Measurements from ENCODE around the gene CHRM1. TPM values are rescaled to one million over a fixed set of nuclear protein-coding genes. Genes with fewer than 3 reads are reported as not detected.

Gene CHRM1, protein sequence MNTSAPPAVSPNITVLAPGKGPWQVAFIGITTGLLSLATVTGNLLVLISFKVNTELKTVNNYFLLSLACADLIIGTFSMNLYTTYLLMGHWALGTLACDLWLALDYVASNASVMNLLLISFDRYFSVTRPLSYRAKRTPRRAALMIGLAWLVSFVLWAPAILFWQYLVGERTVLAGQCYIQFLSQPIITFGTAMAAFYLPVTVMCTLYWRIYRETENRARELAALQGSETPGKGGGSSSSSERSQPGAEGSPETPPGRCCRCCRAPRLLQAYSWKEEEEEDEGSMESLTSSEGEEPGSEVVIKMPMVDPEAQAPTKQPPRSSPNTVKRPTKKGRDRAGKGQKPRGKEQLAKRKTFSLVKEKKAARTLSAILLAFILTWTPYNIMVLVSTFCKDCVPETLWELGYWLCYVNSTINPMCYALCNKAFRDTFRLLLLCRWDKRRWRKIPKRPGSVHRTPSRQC
- total RNA-seq, result not detected in 2 replicates

DNA sequence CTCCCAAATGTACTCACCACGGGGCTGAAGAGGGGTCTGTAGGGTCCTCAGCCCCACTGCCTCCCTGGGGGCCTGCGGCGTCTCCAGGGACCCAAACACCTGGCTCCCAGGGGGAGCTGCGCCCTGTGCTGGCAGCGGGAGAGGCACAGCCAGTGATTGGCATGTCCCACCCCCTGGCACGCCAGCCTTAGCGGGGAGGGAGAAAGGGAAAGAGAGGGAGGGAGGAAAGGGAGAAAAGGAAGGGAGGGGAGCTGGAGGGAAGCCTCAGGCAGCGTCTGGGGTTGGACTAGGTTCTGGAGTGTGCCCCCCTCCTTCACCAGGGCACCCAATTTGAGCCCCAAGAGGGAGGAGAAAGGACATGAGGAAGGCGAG, at the start of gene CHRM1:
Gene CHRM1 (minus strand): TSS at position 163 of the 372 bp plus-strand sequence. CDS start 10,263 bp downstream, outside the sequence.

DNA sequence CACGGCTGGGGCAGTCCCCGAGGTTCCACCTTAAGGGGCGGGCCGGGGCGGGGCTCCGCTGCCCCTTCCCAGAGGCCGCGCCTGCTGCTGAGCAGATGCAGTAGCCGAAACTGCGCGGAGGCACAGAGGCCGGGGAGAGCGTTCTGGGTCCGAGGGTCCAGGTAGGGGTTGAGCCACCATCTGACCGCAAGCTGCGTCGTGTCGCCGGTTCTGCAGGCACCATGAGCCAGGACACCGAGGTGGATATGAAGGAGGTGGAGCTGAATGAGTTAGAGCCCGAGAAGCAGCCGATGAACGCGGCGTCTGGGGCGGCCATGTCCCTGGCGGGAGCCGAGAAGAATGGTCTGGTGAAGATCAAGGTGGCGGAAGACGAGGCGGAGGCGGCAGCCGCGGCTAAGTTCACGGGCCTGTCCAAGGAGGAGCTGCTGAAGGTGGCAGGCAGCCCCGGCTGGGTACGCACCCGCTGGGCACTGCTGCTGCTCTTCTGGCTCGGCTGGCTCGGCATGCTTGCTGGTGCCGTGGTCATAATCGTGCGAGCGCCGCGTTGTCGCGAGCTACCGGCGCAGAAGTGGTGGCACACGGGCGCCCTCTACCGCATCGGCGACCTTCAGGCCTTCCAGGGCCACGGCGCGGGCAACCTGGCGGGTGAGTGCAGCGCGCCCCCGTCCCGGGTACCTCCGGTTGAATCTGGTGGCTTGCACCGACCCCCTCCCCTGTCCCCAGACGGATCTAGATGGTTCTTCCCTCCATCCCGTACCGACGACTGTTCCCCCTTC, 40.2 kb downstream of the CHRM1 start, which contains the start of gene SLC3A2:
Gene SLC3A2 (plus strand): TSS at position 94 of the 776 bp plus-strand sequence. CDS start 128 bp downstream, at position 222.

Other genes starting within 250 kb of the CHRM1 start
- gene UQCC3, start 249.7 kb downstream of the CHRM1 start, total RNA-seq, result 10.3 and 11.5 TPM in 2 replicates
- gene LBHD1, start 249.1 kb downstream of the CHRM1 start, total RNA-seq, result 2.6 and 4.5 TPM in 2 replicates
- 103 and 276 TPM in 2 replicates for gene UBXN1, start 242.3 kb downstream of the CHRM1 start, total RNA-seq
- 5.3 and 18.2 TPM in 2 replicates for gene LRRN4CL, start 231.8 kb downstream of the CHRM1 start, total RNA-seq
- 35.5 and 69.3 TPM in 2 replicates for gene BSCL2, start 213.9 kb downstream of the CHRM1 start, total RNA-seq
- not detected in 2 replicates for gene GNG3, start 213.7 kb downstream of the CHRM1 start, total RNA-seq
- 7.5 and 10.1 TPM in 2 replicates for gene HNRNPUL2, start 193.9 kb downstream of the CHRM1 start, total RNA-seq
- 33.3 and 34.9 TPM in 2 replicates for gene TTC9C, start 192.9 kb downstream of the CHRM1 start, total RNA-seq
- gene ZBTB3, start 167.2 kb downstream of the CHRM1 start, total RNA-seq, result 6.1 and 8.3 TPM in 2 replicates
- gene POLR2G, start 159.8 kb downstream of the CHRM1 start, total RNA-seq, result 77.4 and 86.6 TPM in 2 replicates
- 13.7 and 17.6 TPM in 2 replicates for gene TAF6L, start 150.0 kb downstream of the CHRM1 start, total RNA-seq
- 75.6 and 85.9 TPM in 2 replicates for gene TMEM179B, start 134.0 kb downstream of the CHRM1 start, total RNA-seq
- gene TMEM223, start 129.4 kb downstream of the CHRM1 start, total RNA-seq, result 31.0 and 34.3 TPM in 2 replicates
- 26.2 and 38.2 TPM in 2 replicates for gene NXF1, start 115.9 kb downstream of the CHRM1 start, total RNA-seq
- 30.7 and 35.2 TPM in 2 replicates for gene STX5, start 89.3 kb downstream of the CHRM1 start, total RNA-seq
- gene TEX54, start 88.5 kb downstream of the CHRM1 start, total RNA-seq, result not detected in 2 replicates
- 40.7 and 56.0 TPM in 2 replicates for gene WDR74, start 81.8 kb downstream of the CHRM1 start, total RNA-seq
- 211 and 250 TPM in 2 replicates for gene SLC3A2, start 40.5 kb downstream of the CHRM1 start, total RNA-seq
- not detected in 2 replicates for gene SLC22A6, start 63.6 kb upstream of the CHRM1 start, total RNA-seq
- gene SLC22A8, start 94.5 kb upstream of the CHRM1 start, total RNA-seq, result not detected in 2 replicates
- gene SLC22A24, start 222.9 kb upstream of the CHRM1 start, total RNA-seq, result not detected in 2 replicates